HG02885 (cell line): ENCODE results near the gene RERE.

Source experiments
- ATAC-seq: cut with Tn5 transposase; IDR thresholded peaks from one replicate; pipeline ENCODE4 v1.9.1; 2021; ENCODE audit warnings: mild to moderate bottlenecking; ENCODE audit not compliant: unreplicated experiment, poor library complexity

Gene RERE

DNA sequence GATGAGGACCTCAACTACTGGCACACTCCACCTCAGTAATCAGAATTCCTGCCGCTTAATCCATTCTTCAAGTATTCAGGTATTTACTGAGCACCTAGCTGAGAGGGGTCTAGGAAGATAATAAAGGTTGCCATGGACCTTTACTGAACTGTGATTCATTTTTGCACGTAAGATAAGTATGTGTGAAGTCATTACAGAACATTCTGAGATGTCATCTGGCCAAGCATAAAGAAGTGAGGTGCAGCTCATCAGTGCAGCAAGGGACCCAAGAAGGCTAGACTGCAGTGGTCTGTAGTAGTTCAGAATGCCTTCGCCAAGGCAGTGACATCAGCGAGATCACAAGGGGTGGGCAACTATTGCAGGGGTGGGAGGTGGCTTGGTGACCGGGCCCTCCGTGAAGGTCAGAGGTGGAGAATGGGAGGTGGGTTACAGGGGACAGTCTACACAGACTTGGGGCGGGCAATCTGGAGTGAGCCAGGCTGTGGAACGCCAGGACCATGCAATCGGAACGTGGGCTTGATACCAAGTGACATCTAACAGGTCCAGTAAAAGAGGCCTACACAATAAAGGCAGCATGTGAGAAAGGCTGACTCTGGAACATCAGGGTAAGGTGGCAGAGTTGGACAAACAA lies 392.2 kb downstream of the RERE start:
- ATAC-seq, result no peak

DNA sequence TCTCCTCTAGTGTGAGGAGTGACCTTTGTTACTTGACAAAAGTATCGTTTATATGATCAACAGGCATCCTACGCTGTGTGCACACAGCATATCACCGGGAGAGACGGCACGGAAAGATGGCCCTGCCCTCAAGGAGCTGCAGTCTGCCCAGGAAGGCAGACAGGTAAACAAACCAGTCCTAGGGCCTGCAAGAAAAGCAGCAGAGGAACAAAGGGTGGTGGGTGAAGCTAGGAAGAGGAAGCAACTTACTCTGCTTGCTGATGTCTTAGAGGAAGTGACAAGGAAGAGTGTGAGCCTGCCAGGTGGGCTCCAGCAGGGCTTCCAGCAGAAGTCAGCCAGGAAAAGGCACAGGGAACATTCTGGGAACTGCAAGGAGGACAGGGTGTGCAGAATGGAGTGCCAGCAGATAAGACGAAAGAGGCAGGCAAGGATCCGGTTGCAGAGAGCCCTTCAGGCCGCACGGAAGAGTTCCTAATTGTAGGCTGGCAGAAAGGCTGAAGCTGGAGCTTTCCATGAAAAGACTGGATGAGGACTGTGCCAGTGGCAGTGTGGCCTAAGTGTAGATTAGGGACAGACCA lies 392.8 kb downstream of the RERE start:
- ATAC-seq, result no peak

- no peak for ATAC-seq
Observed at GRCh38 chr1:8423692-8424538, 393.5 kb downstream of the RERE start.

DNA sequence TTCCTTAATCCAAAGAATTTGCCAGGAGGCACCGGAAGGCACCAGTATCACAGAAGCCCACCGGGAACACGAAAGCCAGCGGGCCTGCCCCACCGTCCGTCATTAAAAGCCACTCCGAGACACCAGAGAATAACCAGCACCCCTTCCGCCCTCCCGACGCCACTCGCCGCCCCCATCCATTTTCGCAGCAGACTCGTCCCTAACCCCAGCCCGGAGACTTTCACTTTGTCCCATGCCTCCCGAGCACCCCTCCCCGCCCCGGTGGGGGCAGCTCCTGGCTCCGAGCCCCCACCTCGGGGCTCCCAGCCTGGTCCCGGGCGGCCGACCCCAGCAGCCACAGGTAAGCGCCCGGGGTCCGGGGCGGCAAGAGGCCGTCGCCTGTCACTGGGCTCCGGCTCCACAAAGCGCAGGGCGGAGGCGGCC lies 394.2 kb downstream of the RERE start:
- ATAC-seq, result no peak

- no peak for ATAC-seq
Observed at GRCh38 chr1:8422510-8423268, 394.8 kb downstream of the RERE start.

GRCh38 chr1:8421721-8422120 lies 395.7 kb downstream of the RERE start:
- no peak for ATAC-seq

DNA sequence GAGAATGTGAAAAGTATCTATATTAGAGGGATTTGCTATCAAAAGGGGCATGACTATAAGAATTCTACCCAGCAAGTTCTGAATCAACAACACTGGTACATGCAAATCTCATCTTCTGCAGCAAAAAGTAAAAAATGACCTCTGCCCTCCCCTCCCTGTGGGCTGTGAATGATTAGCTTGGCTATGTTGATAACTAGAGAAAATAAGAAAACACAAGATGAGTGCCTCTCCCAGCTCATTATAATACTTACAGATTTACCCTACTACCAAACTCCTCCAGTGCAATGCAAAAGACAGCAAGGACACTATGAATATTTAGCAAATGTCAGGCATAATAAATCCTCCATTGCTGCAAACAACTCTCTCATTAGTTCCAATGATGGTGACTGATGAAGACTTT lies 397.1 kb downstream of the RERE start:
- ATAC-seq, result no peak

DNA sequence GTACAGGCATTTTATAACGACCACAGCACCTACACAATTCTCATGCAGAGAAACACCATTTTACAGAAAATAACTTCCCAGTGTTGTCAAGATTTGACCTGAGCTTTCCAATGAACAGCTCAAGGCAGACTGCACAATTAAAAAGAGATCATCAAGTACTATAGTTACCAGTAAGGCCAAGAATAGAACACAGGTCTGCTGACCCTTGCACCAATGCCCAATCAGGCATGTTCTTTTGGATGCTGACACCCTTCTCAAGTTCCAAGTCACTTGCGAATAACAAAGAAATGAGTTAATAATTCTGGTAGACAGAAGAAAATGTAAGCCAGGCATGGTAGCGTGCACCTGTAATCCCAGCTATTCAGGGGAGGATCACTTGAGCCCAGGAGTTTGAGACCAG lies 397.6 kb downstream of the RERE start:
- no peak for ATAC-seq

DNA sequence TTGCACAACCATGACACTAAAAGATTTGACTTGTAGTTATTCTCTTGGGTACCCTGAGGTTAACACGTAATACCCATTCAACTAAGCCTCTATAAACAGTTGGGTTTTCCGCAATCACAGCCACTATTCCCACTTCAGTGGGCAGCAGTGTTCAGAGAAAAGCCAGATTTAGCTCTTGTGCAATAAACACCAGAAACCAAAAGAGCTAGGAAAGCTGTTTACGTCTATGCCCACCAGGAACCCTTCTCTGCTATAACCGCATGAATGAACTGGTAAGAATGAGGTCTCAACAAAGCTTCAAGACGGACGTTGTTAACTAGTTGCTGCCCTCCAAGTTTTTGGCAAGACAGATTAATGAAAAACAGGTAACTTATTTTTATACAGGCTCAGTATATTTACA lies 398.3 kb downstream of the RERE start:
- no peak for ATAC-seq

GRCh38 chr1:8418301-8418700 lies 399.1 kb downstream of the RERE start:
- ATAC-seq, result no peak

DNA sequence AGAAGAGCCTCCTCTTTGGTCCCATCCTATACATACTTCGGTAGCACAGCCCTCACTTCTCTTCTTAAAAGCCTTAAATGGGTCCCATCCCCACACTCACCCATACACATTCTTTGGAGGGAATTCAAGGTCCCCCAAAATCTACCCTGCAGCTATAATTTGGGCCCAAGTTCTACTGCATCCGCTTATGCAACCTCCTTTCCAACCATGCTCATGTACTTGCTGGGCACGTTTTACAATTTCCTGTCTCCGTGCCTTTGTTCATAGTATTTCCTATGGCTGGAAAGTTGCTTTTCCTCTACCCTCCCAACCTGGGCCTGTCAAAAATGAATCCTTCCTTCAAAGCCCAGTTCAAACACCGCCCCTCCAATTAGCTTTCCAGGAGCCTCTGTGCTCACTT lies 399.8 kb downstream of the RERE start:
- no peak for ATAC-seq

- no peak for ATAC-seq
Observed at GRCh38 chr1:8416881-8417280, 400.6 kb downstream of the RERE start.

- ATAC-seq, result no peak
Observed at GRCh38 chr1:8415526-8416278, 401.7 kb downstream of the RERE start.

- ATAC-seq, result no peak
Observed at GRCh38 chr1:8412183-8412831, 405.1 kb downstream of the RERE start.

GRCh38 chr1:8411803-8412182 lies 405.6 kb downstream of the RERE start:
- ATAC-seq, result no peak

DNA sequence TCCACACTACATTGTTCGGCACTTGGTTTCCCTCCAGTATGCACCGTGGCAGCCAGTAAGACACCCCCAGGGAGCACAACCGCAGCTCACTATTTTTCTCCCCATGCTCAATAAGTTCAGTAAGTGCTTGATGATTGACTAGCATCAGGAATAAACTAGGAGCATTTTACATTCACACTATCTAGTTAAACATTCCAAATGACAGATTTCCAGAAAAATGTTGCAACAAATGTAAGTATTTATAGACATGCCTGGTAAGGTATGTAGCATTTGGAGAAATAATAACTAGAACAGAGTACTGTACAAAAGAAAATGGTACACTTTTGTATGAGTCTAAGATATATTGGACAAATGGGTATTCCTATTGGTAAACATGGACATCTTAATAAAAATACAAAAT lies 406.6 kb downstream of the RERE start:
- no peak for ATAC-seq

GRCh38 chr1:8409606-8410005 lies 407.8 kb downstream of the RERE start:
- ATAC-seq, result no peak

DNA sequence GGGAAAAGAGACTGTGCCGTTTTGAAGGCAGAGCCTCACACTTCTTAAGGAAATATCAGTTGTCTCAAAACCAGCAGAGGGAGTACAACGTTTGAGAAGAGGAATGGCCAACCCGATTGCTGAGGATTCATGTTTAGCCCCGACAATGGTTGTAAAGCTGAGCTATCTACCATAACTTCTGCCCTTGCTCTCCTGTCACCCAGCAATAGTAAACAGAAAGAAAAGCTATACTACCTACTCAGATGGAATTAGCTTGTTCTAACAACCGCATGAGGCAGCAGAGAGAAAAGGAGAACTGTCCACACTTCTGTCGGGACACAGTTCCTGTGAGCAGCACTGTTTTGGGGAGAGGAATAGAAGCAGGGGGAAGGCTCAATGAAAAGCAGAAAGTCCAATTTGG lies 408.3 kb downstream of the RERE start:
- no peak for ATAC-seq

DNA sequence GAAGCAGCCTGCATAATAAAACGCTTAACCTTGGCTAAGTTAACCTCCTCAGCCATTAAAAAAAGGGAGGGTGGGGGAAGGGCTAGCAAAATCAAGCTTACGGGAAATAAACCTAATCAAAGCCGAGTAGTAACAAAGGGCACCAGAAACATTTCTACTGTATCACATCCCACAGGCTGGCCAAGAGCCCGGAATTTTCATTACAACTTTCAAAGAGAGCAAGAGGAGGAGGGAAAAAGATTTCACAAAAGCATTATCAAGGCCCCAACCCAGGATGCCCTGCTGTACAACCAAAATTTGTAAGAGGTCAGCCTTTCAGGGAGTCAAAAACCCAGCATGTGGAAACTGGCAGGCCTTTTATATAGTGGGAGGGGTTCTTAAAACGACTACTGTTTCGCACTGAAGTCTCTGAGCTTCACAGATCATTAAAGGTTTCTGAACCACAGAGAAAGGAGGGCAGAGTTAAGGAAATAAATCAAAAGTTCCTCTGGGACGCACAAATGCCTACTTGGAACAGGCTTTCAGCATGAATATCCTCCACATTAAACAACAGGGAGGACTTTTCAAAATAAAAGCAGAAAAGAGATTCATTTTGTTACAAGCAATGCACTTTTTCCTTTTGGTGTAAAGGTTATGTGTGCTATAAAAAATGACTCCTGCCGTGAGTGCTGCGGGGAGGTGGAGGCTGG lies 409.1 kb downstream of the RERE start:
- ATAC-seq, result no peak
